Measurements from ENCODE around the gene NMRK2. TPM values are rescaled to one million over a fixed set of nuclear protein-coding genes. Genes with fewer than 3 reads are reported as not detected.
"Not testable (repeated sequence)": the region's sequence is repeated elsewhere in the genome, so short reads cannot be mapped to it uniquely, and the experiment has no call there.

Gene NMRK2
- total RNA-seq, 4 donors from 2014 or later, result 0.39 to 2.1 (median 0.69) TPM; not detected in 1

- no peaks in the 10 kb centered on the region for H3K9me3 ChIP-seq
- H3K4me1 ChIP-seq, result peaks cover 0 to 14% (median 4%) of the 10 kb centered on the region in 4 donors
- peaks cover 0 to 8% (median 0%) of the 10 kb centered on the region in 4 donors for H3K36me3 ChIP-seq
- 80% methylated on average over 11 of the region's 11 CpGs for WGBS
- no peak for DNase-seq (ENCODE audit: extremely low spot score)
- TF ChIP-seq EP300 (IDR thresholded peaks at IDR 0.05) (no peak), POLR2AphosphoS5 (IDR thresholded peaks at IDR 0.05) (no peak), POLR2A (IDR thresholded peaks at IDR 0.05; ENCODE audit: low read depth) (no peak)
- TF ChIP-seq, protein P1, sequence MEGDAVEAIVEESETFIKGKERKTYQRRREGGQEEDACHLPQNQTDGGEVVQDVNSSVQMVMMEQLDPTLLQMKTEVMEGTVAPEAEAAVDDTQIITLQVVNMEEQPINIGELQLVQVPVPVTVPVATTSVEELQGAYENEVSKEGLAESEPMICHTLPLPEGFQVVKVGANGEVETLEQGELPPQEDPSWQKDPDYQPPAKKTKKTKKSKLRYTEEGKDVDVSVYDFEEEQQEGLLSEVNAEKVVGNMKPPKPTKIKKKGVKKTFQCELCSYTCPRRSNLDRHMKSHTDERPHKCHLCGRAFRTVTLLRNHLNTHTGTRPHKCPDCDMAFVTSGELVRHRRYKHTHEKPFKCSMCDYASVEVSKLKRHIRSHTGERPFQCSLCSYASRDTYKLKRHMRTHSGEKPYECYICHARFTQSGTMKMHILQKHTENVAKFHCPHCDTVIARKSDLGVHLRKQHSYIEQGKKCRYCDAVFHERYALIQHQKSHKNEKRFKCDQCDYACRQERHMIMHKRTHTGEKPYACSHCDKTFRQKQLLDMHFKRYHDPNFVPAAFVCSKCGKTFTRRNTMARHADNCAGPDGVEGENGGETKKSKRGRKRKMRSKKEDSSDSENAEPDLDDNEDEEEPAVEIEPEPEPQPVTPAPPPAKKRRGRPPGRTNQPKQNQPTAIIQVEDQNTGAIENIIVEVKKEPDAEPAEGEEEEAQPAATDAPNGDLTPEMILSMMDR (IDR thresholded peaks at IDR 0.05), result no peak
- no peaks in the 10 kb centered on the region for H3K27me3 ChIP-seq
- H3K27ac ChIP-seq (replicated peaks in 1 of 4), result no peak overlapping the region
- intact Hi-C loops (cut with DNase I), result no loop called here
- no peak overlapping the region for H3K4me3 ChIP-seq
Measured at GRCh38 chr19:3944018-3944721, 11.3 kb downstream of the NMRK2 start.

- no peak overlapping the region for H3K4me3 ChIP-seq
- H3K27me3 ChIP-seq, result no peaks in the 10 kb centered on the region
- H3K9me3 ChIP-seq, result no peaks in the 10 kb centered on the region
- TF ChIP-seq, protein P1 (IDR thresholded peaks at IDR 0.05), result no peak
- no peak for TF ChIP-seq POLR2AphosphoS5 (IDR thresholded peaks at IDR 0.05)
- H3K27ac ChIP-seq (replicated peaks in 1 of 4), result peak overlapping the region in 1 of 4 donors; percentile 17
- H3K36me3 ChIP-seq, result peaks cover 0 to 8% (median 0%) of the 10 kb centered on the region in 4 donors
- H3K4me1 ChIP-seq, result peaks cover 8 to 30% (median 14%) of the 10 kb centered on the region in 4 donors
- 51% methylated on average over 2 of the region's 2 CpGs for WGBS
- no peak for DNase-seq (ENCODE audit: extremely low spot score)
- intact Hi-C loops (cut with DNase I), result no loop called here
Measured at GRCh38 chr19:3945838-3946237, 13.0 kb downstream of the NMRK2 start.

- DNase-seq (ENCODE audit: extremely low spot score), result not testable (repeated sequence)
Measured at GRCh38 chr19:3947316-3947933, 14.6 kb downstream of the NMRK2 start.

DNA sequence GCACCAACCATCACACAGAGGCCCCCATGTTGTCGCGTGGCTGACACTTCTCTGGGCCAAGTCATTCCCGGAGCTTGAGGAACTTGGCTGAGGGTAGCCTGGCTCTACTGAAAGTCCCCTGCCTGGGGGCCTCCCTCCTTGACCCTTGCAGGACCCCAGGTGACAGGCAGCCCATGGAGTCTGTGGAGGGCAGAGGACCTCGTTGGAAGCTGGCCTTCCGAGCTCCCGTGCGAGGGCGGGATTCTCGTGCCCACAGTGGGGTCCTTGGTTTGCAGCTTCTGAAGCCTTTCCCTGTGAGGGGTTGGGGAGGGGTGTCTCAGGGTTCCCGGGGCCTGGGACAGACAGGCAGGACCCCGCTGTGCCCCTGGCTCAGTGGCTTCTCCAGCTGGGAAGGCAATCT is 16.4 kb downstream of the NMRK2 start:
- intact Hi-C loops (cut with DNase I), result no loop called here
- Histone ChIP-seq H3K36me3 (peaks cover 0 to 2% (median 0%) of the 10 kb centered on the region in 4 donors), H3K27ac (replicated peaks in 1 of 4) (peak overlapping the region; percentile 88 to 91 (median 88)), H3K4me1 (peaks cover 26 to 59% (median 48%) of the 10 kb centered on the region in 4 donors), H3K27me3 (no peaks in the 10 kb centered on the region), H3K9me3 (no peaks in the 10 kb centered on the region), H3K4me3 (no peak overlapping the region)
- DNase-seq (ENCODE audit: extremely low spot score), result no peak
- 66% methylated on average over 3 of the region's 11 CpGs for WGBS
- TF ChIP-seq, protein P1 (IDR thresholded peaks at IDR 0.05), result no peak
- TF ChIP-seq POLR2AphosphoS5 (IDR thresholded peaks at IDR 0.05) (no peak), POLR2A (IDR thresholded peaks at IDR 0.05; ENCODE audit: low read depth) (no peak), EP300 (IDR thresholded peaks at IDR 0.05) (no peak)

More at GRCh38 chr19:3947316-3947933, 14.6 kb downstream of the NMRK2 start:
- H3K27ac ChIP-seq (replicated peaks in 1 of 4), result peak overlapping the region in 1 of 4 donors; percentile 19
- intact Hi-C loops (cut with DNase I); H3K36me3 ChIP-seq; H3K4me3 ChIP-seq; H3K27me3 ChIP-seq; H3K9me3 ChIP-seq: not testable (repeated sequence)
- 88% methylated on average over 15 of the region's 15 CpGs for WGBS
- peaks cover 16 to 46% (median 29%) of the 10 kb centered on the region in 4 donors for H3K4me1 ChIP-seq

- intact Hi-C loops (cut with DNase I), result no loop called here
- 48% methylated on average over 15 of the region's 20 CpGs for WGBS
- Histone ChIP-seq H3K4me1 (peaks cover 28 to 68% (median 55%) of the 10 kb centered on the region in 4 donors), H3K36me3 (peaks cover 0 to 3% (median 1%) of the 10 kb centered on the region in 4 donors), H3K9me3 (no peaks in the 10 kb centered on the region), H3K27ac (replicated peaks in 1 of 4) (peak overlapping the region; percentile 88 to 91 (median 88)), H3K4me3 (peak overlapping the region; percentile 41 to 50 (median 47)), H3K27me3 (no peaks in the 10 kb centered on the region)
- DNase-seq (ENCODE audit: extremely low spot score), result no peak
- TF ChIP-seq EP300 (IDR thresholded peaks at IDR 0.05) (no peak), POLR2AphosphoS5 (IDR thresholded peaks at IDR 0.05) (no peak), POLR2A (IDR thresholded peaks at IDR 0.05; ENCODE audit: low read depth) (no peak)
- TF ChIP-seq, protein P1 (IDR thresholded peaks at IDR 0.05), result no peak
Measured at GRCh38 chr19:3949997-3950859, 17.4 kb downstream of the NMRK2 start.

All from esophagus muscularis mucosa (tissue), 4 donors.